GM13977 (cell line): ENCODE results near the gene PTPN14.

Source experiments
- DNase-seq: peaks from one replicate; pipeline ENCODE4 v3.0.0; 2012; ENCODE audit warnings: low spot score
- CTCF ChIP-seq: IDR thresholded peaks from 2 replicates; pipeline ENCODE4 v1.5.1; 2012; ENCODE audit warnings: mild to moderate bottlenecking, control low read depth; ENCODE audit not compliant: insufficient read depth; ENCODE audit errors: extremely low read depth, missing control alignments
- in situ Hi-C: fragments of 300-500 bp; cut with MboI; formaldehyde crosslinking; loops from one replicate; pipeline ENCODE4 v1.12.0; 2022; ENCODE audit warnings: low sequenced_read_pairs, low pct_unique_long_range_greater_than_20kb, mixed read lengths, inconsistent platforms; ENCODE audit not compliant: unreplicated experiment

Gene PTPN14

DNA sequence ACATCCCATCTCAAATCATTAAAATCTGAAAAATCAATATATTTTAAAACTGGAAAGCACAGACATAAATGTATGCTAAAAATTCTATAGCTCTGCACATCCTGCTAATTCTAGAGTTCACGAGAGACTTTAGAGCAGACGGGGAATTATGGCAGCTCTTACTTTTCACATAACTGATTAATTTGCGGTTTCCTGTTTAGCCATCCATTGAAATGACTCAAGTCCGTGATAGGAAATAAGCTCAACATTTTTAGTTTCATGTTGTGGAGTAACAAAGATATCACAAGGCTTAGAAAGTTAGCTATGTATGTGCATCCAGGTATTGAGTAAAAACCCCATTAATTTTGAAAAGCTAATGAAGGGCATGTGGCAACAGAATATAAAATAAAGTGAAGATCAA is 147.2 kb downstream of the PTPN14 start:
- TF ChIP-seq CTCF, result no peak
- in situ Hi-C loops, result no loop called here
- no peak for DNase-seq

GRCh38 chr1:214403431-214403830 is 148.0 kb downstream of the PTPN14 start:
- in situ Hi-C loops, result no loop called here
- no peak for TF ChIP-seq CTCF
- no peak for DNase-seq

DNA sequence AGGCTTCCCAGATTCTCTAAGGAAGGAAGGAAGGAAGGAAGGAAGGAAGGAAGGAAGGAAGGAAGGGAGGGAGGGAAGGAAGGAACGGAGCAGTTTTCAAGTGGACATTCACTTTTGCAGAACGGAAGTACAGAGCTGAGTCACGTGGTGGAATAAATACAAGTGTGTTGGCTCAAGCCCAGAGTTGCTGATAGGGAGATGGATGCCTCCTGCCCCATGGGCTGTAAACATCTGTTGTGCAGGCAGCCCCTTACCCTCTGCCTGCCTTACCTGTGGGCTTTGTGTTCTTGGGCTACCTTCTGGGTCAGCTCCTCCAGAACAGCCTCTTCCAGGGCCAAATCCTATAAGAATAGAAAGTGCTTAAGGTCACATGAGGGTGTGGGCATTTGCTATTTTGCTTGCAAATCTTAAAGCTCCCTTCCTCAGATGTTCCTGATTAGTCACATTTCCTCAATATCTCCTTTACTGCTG is 148.8 kb downstream of the PTPN14 start:
- in situ Hi-C loops, result no loop called here
- DNase-seq, result no peak
- no peak for TF ChIP-seq CTCF

DNA sequence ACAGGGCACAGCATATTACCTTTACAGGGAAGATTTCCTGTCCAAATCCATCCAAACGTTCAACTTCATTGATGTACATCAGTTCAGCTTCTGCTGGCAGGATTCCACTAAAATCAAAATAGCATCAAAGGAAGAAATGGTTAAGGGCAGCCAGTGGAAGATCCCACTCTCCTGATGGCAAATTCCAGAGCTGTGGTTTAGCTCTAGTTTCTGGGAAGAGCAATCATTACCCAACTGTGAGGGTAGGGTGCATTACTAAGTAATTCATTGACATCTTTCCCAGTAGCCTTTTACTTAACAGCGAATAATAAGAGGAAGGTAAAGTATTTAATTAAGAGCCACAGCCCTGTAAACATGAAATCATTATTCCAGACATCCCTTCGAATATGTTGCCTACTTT is 149.7 kb downstream of the PTPN14 start:
- no peak for DNase-seq
- in situ Hi-C loops, result no loop called here
- TF ChIP-seq CTCF, result no peak

DNA sequence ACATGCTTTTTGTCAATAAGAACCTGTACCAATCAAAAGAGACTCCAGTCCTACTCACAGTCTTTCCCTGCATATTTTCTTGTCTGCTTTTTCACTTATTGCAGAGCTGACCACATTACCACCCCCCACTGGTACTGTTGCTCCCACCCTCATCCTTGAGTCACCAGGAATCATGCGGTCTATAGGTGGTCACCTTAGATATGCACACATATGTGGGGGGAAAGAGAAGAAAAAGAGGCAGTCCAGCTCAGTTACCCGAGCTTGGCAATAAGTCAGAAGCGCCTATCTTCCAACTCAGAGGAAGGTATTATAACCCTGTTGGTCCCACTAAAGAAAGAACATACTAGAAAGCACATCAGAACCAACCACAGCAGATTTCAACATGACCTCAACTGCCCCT is 151.3 kb downstream of the PTPN14 start:
- in situ Hi-C loops, result no loop called here
- DNase-seq, result no peak

DNA sequence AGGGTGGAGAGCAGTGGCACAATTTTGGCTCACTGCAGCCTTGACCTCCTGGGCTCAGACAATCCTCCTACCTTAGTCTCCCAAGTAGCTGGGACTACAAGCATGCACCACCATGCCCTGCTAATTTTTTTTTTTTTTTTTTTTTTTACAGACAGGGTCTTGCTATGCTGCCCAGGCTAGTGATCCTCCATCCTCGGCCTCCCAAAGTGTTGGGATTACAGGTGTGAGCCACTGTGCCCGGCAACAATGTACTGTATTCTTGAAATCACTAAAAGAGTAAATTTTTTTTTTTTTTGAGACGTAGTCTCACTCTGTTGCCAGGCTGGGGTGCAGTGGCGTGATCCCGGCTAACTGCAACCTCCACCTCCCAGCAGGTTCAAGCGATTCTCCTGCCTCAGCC is 152.9 kb downstream of the PTPN14 start:
- DNase-seq, result no peak
- TF ChIP-seq CTCF, result no peak
- in situ Hi-C loops, result no loop called here

More for the DNA sequence above, 151.3 kb downstream of the PTPN14 start:
- TF ChIP-seq CTCF, result no peak

GRCh38 chr1:214397497-214397896 is 153.9 kb downstream of the PTPN14 start:
- TF ChIP-seq CTCF, result no peak
- DNase-seq, result no peak
- in situ Hi-C loops, result no loop called here
